Bronchial epithelial cell (primary cell): ENCODE results near the gene FBXO7. TPM values are rescaled to one million over a fixed set of nuclear protein-coding genes. Genes with fewer than 3 reads are reported as not detected.

Experiments used
- DNase-seq: peaks from one replicate; pipeline ENCODE4 v3.0.0-alpha.2; 2010; ENCODE audit warnings: low read depth
- FAIRE-seq: peaks from 2 replicates; lab custom pipeline; 2011; peaks lifted over from hg19 to GRCh38; lab: Jason Lieb, UNC
- H3K27me3 ChIP-seq: 2 replicates; pipeline ENCODE4 v1.5.1; 2011; ENCODE audit warnings: low read length; ENCODE audit not compliant: control insufficient read depth, insufficient read depth
- H3K36me3 ChIP-seq: 2 replicates; pipeline ENCODE4 v1.5.1; 2011; ENCODE audit warnings: low read length; ENCODE audit not compliant: control insufficient read depth, insufficient read depth
- H3K4me3 ChIP-seq: 2 replicates; pipeline ENCODE4 v1.5.1; 2011; ENCODE audit warnings: mild to moderate bottlenecking, low read depth, low read length, control low read depth
- total RNA-seq: library from RNA; depleted of rRNA; stranded (reverse); fragments of >200 nt; gene quantifications from 2 replicates; pipeline ENCODE4 v1.2.1, GENCODE V29; 2014
- TF ChIP-seq, protein P1 (sequence below): IDR thresholded peaks from 2 replicates; pipeline ENCODE4 v1.5.1; 2011; ENCODE audit warnings: mild to moderate bottlenecking, moderate library complexity, low read length, control low read depth, inconsistent platforms; ENCODE audit not compliant: insufficient read depth, severe bottlenecking

Gene FBXO7
- total RNA-seq, 1 donor from 2014 or later = 49.5 TPM

DNA sequence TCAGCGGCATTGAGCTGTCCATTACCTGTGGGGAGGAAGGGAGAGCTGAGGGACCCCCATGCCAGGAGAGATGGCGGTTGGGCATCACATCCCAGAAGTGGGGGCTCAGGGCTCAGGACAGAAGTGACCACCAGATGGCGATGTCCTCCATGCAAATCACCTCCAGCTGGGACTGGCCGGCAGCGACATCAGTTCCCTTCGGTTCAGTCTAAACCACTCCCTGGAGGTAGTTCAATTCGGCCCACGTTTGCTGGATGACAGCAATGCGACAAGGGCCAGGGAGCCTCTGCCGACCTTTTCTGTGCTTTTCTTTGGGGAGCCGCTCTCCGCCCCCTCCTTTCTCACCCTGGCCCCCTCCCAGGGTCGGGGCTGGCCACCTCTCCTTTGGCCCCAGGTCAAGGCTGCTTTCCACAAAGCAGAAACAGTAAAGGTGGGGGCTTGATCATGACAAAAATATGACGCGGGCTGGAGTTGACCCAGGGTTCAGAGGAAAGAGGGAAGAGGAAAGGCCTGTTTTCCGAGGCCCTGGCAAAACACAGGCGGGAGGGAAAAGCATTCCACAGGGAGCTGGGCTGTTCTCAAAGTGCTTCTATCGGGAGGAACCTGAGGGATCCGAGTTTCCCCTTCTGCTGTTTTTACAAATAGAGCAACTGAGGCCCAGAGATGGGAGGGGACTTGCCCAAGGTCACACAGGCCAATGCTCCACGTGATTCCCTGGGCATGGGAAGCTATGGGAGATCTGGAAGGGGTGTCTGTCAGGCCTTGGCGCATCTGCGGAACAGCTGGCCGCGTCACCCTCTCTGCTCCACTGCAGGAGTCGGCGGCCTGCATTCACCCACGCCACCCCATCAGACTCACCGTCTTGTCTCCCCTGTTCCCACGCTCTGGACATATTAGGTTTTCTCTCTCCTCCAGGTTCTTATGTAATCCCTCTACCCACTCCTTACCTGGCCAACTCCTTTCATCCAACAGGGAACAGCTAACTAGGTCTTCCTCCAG lies 54.7 kb downstream of the FBXO7 start:
- DNase-seq (peak; percentile 55), FAIRE-seq (peak; percentile 92)
- TF ChIP-seq, protein P1, sequence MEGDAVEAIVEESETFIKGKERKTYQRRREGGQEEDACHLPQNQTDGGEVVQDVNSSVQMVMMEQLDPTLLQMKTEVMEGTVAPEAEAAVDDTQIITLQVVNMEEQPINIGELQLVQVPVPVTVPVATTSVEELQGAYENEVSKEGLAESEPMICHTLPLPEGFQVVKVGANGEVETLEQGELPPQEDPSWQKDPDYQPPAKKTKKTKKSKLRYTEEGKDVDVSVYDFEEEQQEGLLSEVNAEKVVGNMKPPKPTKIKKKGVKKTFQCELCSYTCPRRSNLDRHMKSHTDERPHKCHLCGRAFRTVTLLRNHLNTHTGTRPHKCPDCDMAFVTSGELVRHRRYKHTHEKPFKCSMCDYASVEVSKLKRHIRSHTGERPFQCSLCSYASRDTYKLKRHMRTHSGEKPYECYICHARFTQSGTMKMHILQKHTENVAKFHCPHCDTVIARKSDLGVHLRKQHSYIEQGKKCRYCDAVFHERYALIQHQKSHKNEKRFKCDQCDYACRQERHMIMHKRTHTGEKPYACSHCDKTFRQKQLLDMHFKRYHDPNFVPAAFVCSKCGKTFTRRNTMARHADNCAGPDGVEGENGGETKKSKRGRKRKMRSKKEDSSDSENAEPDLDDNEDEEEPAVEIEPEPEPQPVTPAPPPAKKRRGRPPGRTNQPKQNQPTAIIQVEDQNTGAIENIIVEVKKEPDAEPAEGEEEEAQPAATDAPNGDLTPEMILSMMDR = peak; percentile 93
- Histone ChIP-seq H3K36me3 (no peaks in the 10 kb centered on the region), H3K4me3 (no peak overlapping the region), H3K27me3 (peaks cover 3% of the 10 kb centered on the region)

- FAIRE-seq (no peak), DNase-seq (no peak)
Observed at GRCh38 chr22:32531228-32531627, 56.6 kb downstream of the FBXO7 start.

GRCh38 chr22:32531931-32532819 lies 57.6 kb downstream of the FBXO7 start:
- Histone ChIP-seq H3K36me3 (no peaks in the 10 kb centered on the region), H3K27me3 (peaks cover 3% of the 10 kb centered on the region), H3K4me3 (no peak overlapping the region)
- DNase-seq (peak; percentile 49), FAIRE-seq (no peak)
- TF ChIP-seq, protein P1 = no peak

More at GRCh38 chr22:32531228-32531627, 56.6 kb downstream of the FBXO7 start:
- peaks cover 3% of the 10 kb centered on the region for H3K27me3 ChIP-seq
- TF ChIP-seq, protein P1 = no peak
- H3K36me3 ChIP-seq = no peaks in the 10 kb centered on the region
- no peak overlapping the region for H3K4me3 ChIP-seq

- FAIRE-seq = no peak
- TF ChIP-seq, protein P1 = no peak
Observed at GRCh38 chr22:32532820-32533128, 58.2 kb downstream of the FBXO7 start.

DNA sequence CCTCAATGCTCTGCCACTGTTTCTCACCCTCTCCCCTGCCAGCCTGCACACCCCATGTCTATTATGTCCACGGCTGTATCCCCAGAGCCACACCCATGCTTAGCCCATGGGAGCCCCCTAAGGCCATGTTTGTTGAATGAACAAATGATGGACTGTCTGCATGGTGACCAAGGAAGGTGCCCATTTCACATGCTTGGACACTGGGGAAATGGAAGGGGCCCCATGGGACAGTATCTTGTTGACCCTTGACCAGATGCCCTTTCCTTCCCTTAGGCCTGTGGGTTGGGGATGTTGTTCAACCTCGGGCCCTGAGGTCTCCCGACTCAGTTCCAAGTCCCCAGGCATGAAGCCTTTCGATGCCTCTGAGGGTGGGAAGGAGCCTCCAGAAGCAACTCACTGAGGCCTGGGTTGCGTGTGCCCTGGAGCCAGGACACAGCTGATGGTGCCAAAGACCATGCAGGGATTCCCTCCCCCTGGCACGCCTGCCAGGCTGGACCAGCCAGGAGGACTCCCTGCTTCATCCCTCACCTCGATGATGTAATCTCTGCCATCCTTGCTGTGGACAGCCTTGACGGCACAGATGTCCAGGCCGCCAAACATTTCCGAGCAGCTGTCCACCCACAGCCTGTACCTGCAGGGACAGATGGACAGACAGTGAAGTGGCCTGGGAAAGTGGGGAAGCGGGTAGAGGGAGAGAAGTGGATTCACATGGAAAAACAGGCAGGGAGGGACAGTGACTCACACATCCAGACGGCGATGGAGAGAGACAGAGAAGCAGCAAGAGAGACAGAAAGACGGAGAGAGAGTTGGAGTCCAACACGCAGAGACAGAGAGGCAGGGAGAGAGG lies 58.9 kb downstream of the FBXO7 start:
- peaks cover 3% of the 10 kb centered on the region for H3K27me3 ChIP-seq
- H3K36me3 ChIP-seq = no peaks in the 10 kb centered on the region
- no peak overlapping the region for H3K4me3 ChIP-seq
- DNase-seq (no peak), FAIRE-seq (no peak)
- TF ChIP-seq, protein P1 = no peak

More at GRCh38 chr22:32532820-32533128, 58.2 kb downstream of the FBXO7 start:
- Histone ChIP-seq H3K27me3 (peaks cover 3% of the 10 kb centered on the region), H3K4me3 (no peak overlapping the region), H3K36me3 (no peaks in the 10 kb centered on the region)
- no peak for DNase-seq
